ENCODE results near the gene SERPINC1. TPM values are rescaled to one million over a fixed set of nuclear protein-coding genes. Genes with fewer than 3 reads are reported as not detected.

The SERPINC1 gene
- total and polyA plus RNA-seq, 8 donors = 0.18 to 0.89 (median 0.20) TPM; not detected in 5

DNA sequence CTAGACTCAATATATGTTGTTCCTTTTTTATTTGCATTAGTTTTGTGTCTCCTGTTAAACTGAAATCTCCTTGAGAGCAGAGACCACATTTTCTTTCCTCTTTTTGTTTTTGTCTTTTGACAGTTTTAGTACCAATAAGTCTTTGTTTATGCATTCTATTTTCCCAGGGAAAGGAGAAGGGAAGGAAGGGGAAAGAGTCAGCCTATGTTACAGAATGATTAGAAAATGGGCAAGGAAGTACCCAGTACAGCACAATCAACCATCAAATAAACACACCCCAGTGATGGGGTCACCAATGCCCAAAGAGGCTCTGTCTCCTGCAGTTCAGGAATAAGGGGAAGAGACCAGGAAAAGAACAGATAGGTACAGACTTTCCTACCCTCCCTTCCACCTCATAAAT is 38.9 kb downstream of the SERPINC1 start:
- TF ChIP-seq EP300 (IDR thresholded peaks at IDR 0.05) = no peak
- TF ChIP-seq, protein P1, sequence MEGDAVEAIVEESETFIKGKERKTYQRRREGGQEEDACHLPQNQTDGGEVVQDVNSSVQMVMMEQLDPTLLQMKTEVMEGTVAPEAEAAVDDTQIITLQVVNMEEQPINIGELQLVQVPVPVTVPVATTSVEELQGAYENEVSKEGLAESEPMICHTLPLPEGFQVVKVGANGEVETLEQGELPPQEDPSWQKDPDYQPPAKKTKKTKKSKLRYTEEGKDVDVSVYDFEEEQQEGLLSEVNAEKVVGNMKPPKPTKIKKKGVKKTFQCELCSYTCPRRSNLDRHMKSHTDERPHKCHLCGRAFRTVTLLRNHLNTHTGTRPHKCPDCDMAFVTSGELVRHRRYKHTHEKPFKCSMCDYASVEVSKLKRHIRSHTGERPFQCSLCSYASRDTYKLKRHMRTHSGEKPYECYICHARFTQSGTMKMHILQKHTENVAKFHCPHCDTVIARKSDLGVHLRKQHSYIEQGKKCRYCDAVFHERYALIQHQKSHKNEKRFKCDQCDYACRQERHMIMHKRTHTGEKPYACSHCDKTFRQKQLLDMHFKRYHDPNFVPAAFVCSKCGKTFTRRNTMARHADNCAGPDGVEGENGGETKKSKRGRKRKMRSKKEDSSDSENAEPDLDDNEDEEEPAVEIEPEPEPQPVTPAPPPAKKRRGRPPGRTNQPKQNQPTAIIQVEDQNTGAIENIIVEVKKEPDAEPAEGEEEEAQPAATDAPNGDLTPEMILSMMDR (IDR thresholded peaks at IDR 0.05) = no peak
- no peak for TF ChIP-seq POLR2A (IDR thresholded peaks at IDR 0.05)
- TF ChIP-seq POLR2AphosphoS5 (IDR thresholded peaks at IDR 0.05) = no peak
- Histone ChIP-seq H3K9me3 (no peaks in the 10 kb centered on the region), H3K4me1 (no peaks in the 10 kb centered on the region), H3K4me3 (no peak overlapping the region), H3K36me3 (peaks cover 0 to 63% (median 57%) of the 10 kb centered on the region in 4 donors), H3K27me3 (no peaks in the 10 kb centered on the region), H3K27ac (no peak overlapping the region)
- intact Hi-C loops (cut with DNase I; ENCODE audit: low total_unique reads) = no loop called here
- no peak for DNase-seq

DNA sequence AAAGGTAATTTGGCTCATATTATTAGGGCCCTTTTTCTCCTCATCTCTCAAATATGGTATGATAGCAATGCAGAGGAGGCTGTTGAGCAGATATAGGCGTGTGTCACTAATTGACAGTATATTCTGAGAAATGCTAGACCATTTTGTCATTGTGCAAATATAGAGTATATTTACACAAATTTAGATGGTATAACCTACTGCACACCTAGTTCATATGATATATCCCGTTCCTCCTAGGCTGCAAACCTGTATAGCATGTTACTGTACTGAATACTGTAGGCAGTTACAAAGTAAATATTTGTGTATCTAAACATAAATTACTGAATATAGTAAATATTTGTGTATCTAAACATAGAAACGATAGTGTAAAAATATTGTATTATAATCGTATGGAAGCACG is 40.4 kb downstream of the SERPINC1 start:
- WGBS, 5 donors = 74 to 81% (median 78%) methylated on average over 5 of the region's 5 CpGs
- H3K9me3 ChIP-seq = no peaks in the 10 kb centered on the region
- H3K4me1 ChIP-seq = peaks cover 0 to 8% (median 2%) of the 10 kb centered on the region in 4 donors
- no peak overlapping the region for H3K4me3 ChIP-seq
- H3K27ac ChIP-seq = no peak overlapping the region
- H3K36me3 ChIP-seq = peaks cover 0 to 65% (median 59%) of the 10 kb centered on the region in 4 donors
- TF ChIP-seq, protein P1 (IDR thresholded peaks at IDR 0.05) = no peak
- TF ChIP-seq POLR2A (IDR thresholded peaks at IDR 0.05) = no peak
- TF ChIP-seq POLR2AphosphoS5 (IDR thresholded peaks at IDR 0.05) = no peak
- no peak for TF ChIP-seq EP300 (IDR thresholded peaks at IDR 0.05)
- DNase-seq = no peak
- intact Hi-C loops (cut with DNase I; ENCODE audit: low total_unique reads) = no loop called here
- H3K27me3 ChIP-seq = no peaks in the 10 kb centered on the region

DNA sequence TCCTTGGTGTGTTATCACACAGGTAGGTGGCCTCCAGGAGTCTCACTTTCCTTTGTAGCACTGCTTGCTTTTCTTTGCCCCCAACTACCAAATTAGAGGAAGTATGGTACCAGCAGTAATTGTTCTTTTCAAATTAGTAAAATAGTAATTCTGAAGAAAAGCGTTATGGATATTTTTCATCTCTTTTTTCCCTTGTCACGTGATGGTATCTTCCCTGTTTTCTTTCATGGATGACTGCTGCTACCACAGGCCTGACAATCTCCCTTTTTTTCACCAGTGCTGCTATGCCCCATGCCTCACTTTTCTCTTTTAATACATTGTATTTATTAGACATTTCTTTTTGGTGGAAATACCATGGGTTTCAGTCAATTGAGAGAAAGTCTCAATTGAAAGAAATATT is 45.6 kb downstream of the SERPINC1 start:
- Histone ChIP-seq H3K4me1 (peaks cover 4 to 44% (median 27%) of the 10 kb centered on the region in 4 donors), H3K36me3 (peaks cover 2 to 39% (median 34%) of the 10 kb centered on the region in 4 donors), H3K9me3 (no peaks in the 10 kb centered on the region), H3K27me3 (no peaks in the 10 kb centered on the region), H3K27ac (no peak overlapping the region), H3K4me3 (no peak overlapping the region)
- intact Hi-C loops (cut with DNase I; ENCODE audit: low total_unique reads) = no loop called here
- 45 to 92% (median 88%) methylated on average over 2 of the region's 2 CpGs for whole genome bisulfite sequencing, 5 donors
- DNase-seq = no peak
- TF ChIP-seq, protein P1 (IDR thresholded peaks at IDR 0.05) = no peak
- TF ChIP-seq POLR2A (IDR thresholded peaks at IDR 0.05) = no peak
- no peak for TF ChIP-seq POLR2AphosphoS5 (IDR thresholded peaks at IDR 0.05)
- no peak for TF ChIP-seq EP300 (IDR thresholded peaks at IDR 0.05)

DNA sequence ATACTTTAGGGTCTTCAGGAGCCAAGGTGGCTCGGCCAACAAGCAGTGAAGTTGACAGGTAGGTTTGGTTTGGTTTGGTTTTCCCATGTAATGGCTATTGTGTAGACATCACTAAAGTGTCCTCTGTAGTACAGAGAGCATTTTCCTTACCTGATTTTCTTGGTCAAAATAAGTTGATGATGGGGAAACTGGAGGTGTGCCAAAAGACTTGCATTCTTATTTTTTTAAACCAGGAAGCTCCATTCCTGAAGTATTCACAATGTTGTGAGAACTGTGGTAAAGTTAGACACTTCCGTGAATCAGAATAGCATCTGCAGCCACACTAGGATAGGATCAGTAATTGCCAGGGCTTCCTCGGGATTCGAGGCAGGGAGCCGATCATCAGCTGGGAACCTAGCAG is 46.0 kb downstream of the SERPINC1 start:
- peak overlapping the region in 2 of 5 donors; percentile 94 to 98 for H3K27ac ChIP-seq
- peaks cover 5 to 39% (median 34%) of the 10 kb centered on the region in 4 donors for H3K36me3 ChIP-seq
- DNase-seq = no peak
- peaks cover 8 to 48% (median 31%) of the 10 kb centered on the region in 4 donors for H3K4me1 ChIP-seq
- no peak overlapping the region for H3K4me3 ChIP-seq
- 75 to 90% (median 76%) methylated on average over 5 of the region's 5 CpGs for WGBS, 5 donors
- intact Hi-C loops (cut with DNase I; ENCODE audit: low total_unique reads) = no loop called here
- H3K27me3 ChIP-seq = no peaks in the 10 kb centered on the region
- no peaks in the 10 kb centered on the region for H3K9me3 ChIP-seq
- TF ChIP-seq EP300 (IDR thresholded peaks at IDR 0.05) (no peak), POLR2A (IDR thresholded peaks at IDR 0.05) (no peak), POLR2AphosphoS5 (IDR thresholded peaks at IDR 0.05) (no peak)
- TF ChIP-seq, protein P1 (IDR thresholded peaks at IDR 0.05) = no peak
